ENCODE results near the gene MYOZ3. TPM values are rescaled to one million over a fixed set of nuclear protein-coding genes. Genes with fewer than 3 reads are reported as not detected.

Gene MYOZ3
- total RNA-seq, 1 donor from 2014 or later = 2.6 TPM

- no peak for TF ChIP-seq CTCF (conservative IDR thresholded peaks at IDR 0.05)
- Mint-ChIP-seq H3K4me1 (no peaks in the 10 kb centered on the region), H3K9me3 (no peaks in the 10 kb centered on the region), H3K36me3 (ENCODE audit: low read depth) (peaks cover 4% of the 10 kb centered on the region), H3K27ac (ENCODE audit: unreplicated experiment) (no peak overlapping the region), H3K4me3 (no peak overlapping the region), H3K27me3 (ENCODE audit: low read depth) (peaks cover 2% of the 10 kb centered on the region)
- DNase-seq (ENCODE audit: low read depth, low spot score) = no peak
These were observed 39.2 kb downstream of the MYOZ3 start for GRCh38 chr5:150700246-150700593.

- H3K4me1 Mint-ChIP-seq = no peaks in the 10 kb centered on the region
- peak within 1 kb of the TSS; percentile 60 for H3K4me3 Mint-ChIP-seq
- H3K27me3 Mint-ChIP-seq (ENCODE audit: low read depth) = peaks cover 2% of the 10 kb centered on the region
- H3K27ac Mint-ChIP-seq (ENCODE audit: unreplicated experiment) = no peak within 1 kb of the TSS
- H3K9me3 Mint-ChIP-seq = no peaks in the 10 kb centered on the region
- peak; percentile 71 for TF ChIP-seq CTCF (conservative IDR thresholded peaks at IDR 0.05)
- H3K36me3 Mint-ChIP-seq (ENCODE audit: low read depth) = peaks cover 4% of the 10 kb centered on the region
- DNase-seq (ENCODE audit: low read depth, low spot score) = peak; percentile 82
These were observed 39.7 kb downstream of the MYOZ3 start, which contains the start of gene RBM22 for GRCh38 chr5:150700594-150701377. Gene RBM22 (minus strand): TSS chr5:150701062. CDS start chr5:150700985, 77 bp downstream.

- Mint-ChIP-seq H3K36me3 (ENCODE audit: low read depth) (peaks cover 7% of the 10 kb centered on the region), H3K27ac (ENCODE audit: unreplicated experiment) (no peak overlapping the region), H3K27me3 (ENCODE audit: low read depth) (peaks cover 2% of the 10 kb centered on the region), H3K9me3 (no peaks in the 10 kb centered on the region), H3K4me1 (no peaks in the 10 kb centered on the region), H3K4me3 (peak overlapping the region; percentile 6)
- TF ChIP-seq CTCF (conservative IDR thresholded peaks at IDR 0.05) = no peak
- DNase-seq (ENCODE audit: low read depth, low spot score) = no peak
These were observed 42.7 kb downstream of the MYOZ3 start for GRCh38 chr5:150703762-150704161.

- DNase-seq (ENCODE audit: low read depth, low spot score) = no peak
- H3K4me3 Mint-ChIP-seq = no peak overlapping the region
- H3K36me3 Mint-ChIP-seq (ENCODE audit: low read depth) = peaks cover 10% of the 10 kb centered on the region
- peaks cover 2% of the 10 kb centered on the region for H3K27me3 Mint-ChIP-seq (ENCODE audit: low read depth)
- no peak for TF ChIP-seq CTCF (conservative IDR thresholded peaks at IDR 0.05)
- H3K4me1 Mint-ChIP-seq = no peaks in the 10 kb centered on the region
- H3K27ac Mint-ChIP-seq (ENCODE audit: unreplicated experiment) = no peak overlapping the region
- H3K9me3 Mint-ChIP-seq = no peaks in the 10 kb centered on the region
These were observed 45.8 kb downstream of the MYOZ3 start for GRCh38 chr5:150706776-150707390.

- DNase-seq (ENCODE audit: low read depth, low spot score) = no peak
- Mint-ChIP-seq H3K27me3 (ENCODE audit: low read depth) (no peaks in the 10 kb centered on the region), H3K27ac (ENCODE audit: unreplicated experiment) (no peak overlapping the region), H3K4me3 (no peak overlapping the region), H3K9me3 (no peaks in the 10 kb centered on the region), H3K36me3 (ENCODE audit: low read depth) (peaks cover 10% of the 10 kb centered on the region), H3K4me1 (no peaks in the 10 kb centered on the region)
- TF ChIP-seq CTCF (conservative IDR thresholded peaks at IDR 0.05) = peak; percentile 43
These were observed 49.1 kb downstream of the MYOZ3 start for GRCh38 chr5:150710165-150710564.

Measured in neural crest cell (in vitro differentiated cells).